ENCODE results near the gene CEP41. TPM values are rescaled to one million over a fixed set of nuclear protein-coding genes. Genes with fewer than 3 reads are reported as not detected.

CEP41 gene
- total and polyA plus RNA-seq, 10 of the 15 experiments (the other 5 are each of a cell fraction or from before 2014, with no cell fraction given), result 11.4 to 43.0 (median 24.7) TPM

- CTCF ChIA-PET, result no interaction called here
- no peak overlapping the region for H3K9ac ChIP-seq (ENCODE audit: control insufficient read depth, insufficient read depth, low read length)
- 65% methylated on average over 17 of the region's 18 CpGs for WGBS (ENCODE audit: insufficient coverage, insufficient replicate concordance, low lambda C conversion rate, missing lambda C conversion rate)
- no peak for TF ChIP-seq ZNF592 (IDR thresholded peaks at IDR 0.05)
- no peak for TF ChIP-seq ZSCAN29 (IDR thresholded peaks at IDR 0.05)
- TF ChIP-seq ETV6 (conservative IDR thresholded peaks at IDR 0.05 in 1 of 2, IDR thresholded peaks at IDR 0.05 in 1 of 2; ENCODE audit: borderline replicate concordance in 1 of 2, low read depth in 1 of 2), result no peak
- no peak for TF ChIP-seq STAT1 (conservative IDR thresholded peaks at IDR 0.05)
- no peak for TF ChIP-seq EP300 (IDR thresholded peaks at IDR 0.05; ENCODE audit: borderline replicate concordance in 1 of 2, control insufficient read depth in 1 of 2, low read depth in 2 of 2, low read length in 2 of 2)
- TF ChIP-seq MTA3 (IDR thresholded peaks at IDR 0.05; ENCODE audit: borderline replicate concordance, low read length), result no peak
- TF ChIP-seq, protein P1, sequence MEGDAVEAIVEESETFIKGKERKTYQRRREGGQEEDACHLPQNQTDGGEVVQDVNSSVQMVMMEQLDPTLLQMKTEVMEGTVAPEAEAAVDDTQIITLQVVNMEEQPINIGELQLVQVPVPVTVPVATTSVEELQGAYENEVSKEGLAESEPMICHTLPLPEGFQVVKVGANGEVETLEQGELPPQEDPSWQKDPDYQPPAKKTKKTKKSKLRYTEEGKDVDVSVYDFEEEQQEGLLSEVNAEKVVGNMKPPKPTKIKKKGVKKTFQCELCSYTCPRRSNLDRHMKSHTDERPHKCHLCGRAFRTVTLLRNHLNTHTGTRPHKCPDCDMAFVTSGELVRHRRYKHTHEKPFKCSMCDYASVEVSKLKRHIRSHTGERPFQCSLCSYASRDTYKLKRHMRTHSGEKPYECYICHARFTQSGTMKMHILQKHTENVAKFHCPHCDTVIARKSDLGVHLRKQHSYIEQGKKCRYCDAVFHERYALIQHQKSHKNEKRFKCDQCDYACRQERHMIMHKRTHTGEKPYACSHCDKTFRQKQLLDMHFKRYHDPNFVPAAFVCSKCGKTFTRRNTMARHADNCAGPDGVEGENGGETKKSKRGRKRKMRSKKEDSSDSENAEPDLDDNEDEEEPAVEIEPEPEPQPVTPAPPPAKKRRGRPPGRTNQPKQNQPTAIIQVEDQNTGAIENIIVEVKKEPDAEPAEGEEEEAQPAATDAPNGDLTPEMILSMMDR (IDR thresholded peaks at IDR 0.05 in 2 of 3, conservative IDR thresholded peaks at IDR 0.05 in 1 of 3; ENCODE audit: control insufficient read depth in 2 of 3, extremely low read depth in 1 of 3, insufficient read depth in 1 of 3, low read depth in 3 of 3, low read length in 3 of 3), result no peak
- TF ChIP-seq, protein P2, sequence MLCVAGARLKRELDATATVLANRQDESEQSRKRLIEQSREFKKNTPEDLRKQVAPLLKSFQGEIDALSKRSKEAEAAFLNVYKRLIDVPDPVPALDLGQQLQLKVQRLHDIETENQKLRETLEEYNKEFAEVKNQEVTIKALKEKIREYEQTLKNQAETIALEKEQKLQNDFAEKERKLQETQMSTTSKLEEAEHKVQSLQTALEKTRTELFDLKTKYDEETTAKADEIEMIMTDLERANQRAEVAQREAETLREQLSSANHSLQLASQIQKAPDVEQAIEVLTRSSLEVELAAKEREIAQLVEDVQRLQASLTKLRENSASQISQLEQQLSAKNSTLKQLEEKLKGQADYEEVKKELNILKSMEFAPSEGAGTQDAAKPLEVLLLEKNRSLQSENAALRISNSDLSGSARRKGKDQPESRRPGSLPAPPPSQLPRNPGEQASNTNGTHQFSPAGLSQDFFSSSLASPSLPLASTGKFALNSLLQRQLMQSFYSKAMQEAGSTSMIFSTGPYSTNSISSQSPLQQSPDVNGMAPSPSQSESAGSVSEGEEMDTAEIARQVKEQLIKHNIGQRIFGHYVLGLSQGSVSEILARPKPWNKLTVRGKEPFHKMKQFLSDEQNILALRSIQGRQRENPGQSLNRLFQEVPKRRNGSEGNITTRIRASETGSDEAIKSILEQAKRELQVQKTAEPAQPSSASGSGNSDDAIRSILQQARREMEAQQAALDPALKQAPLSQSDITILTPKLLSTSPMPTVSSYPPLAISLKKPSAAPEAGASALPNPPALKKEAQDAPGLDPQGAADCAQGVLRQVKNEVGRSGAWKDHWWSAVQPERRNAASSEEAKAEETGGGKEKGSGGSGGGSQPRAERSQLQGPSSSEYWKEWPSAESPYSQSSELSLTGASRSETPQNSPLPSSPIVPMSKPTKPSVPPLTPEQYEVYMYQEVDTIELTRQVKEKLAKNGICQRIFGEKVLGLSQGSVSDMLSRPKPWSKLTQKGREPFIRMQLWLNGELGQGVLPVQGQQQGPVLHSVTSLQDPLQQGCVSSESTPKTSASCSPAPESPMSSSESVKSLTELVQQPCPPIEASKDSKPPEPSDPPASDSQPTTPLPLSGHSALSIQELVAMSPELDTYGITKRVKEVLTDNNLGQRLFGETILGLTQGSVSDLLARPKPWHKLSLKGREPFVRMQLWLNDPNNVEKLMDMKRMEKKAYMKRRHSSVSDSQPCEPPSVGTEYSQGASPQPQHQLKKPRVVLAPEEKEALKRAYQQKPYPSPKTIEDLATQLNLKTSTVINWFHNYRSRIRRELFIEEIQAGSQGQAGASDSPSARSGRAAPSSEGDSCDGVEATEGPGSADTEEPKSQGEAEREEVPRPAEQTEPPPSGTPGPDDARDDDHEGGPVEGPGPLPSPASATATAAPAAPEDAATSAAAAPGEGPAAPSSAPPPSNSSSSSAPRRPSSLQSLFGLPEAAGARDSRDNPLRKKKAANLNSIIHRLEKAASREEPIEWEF (IDR thresholded peaks at IDR 0.05; ENCODE audit: insufficient replicate concordance, low read depth, low read length), result no peak
- TF ChIP-seq SMC3 (IDR thresholded peaks at IDR 0.05; ENCODE audit: borderline replicate concordance, low read length), result no peak
- no peak for TF ChIP-seq MXI1 (IDR thresholded peaks at IDR 0.05; ENCODE audit: low read depth, low read length)
- no peak for TF ChIP-seq RFX5 (IDR thresholded peaks at IDR 0.05; ENCODE audit: low read depth, low read length)
Measured at GRCh38 chr7:130383187-130383980, 57.4 kb downstream of the CEP41 start.

More at GRCh38 chr7:130383187-130383980, 57.4 kb downstream of the CEP41 start:
- RAD21 ChIA-PET (ENCODE audit: unreplicated experiment), result no interaction called here
- Histone ChIP-seq H3K36me3 (ENCODE audit: control insufficient read depth in 2 of 2, insufficient read depth in 2 of 2, low read length in 1 of 2) (no peaks in the 10 kb centered on the region), H3K27ac (ENCODE audit: control insufficient read depth, insufficient read depth) (no peak overlapping the region), H3K79me2 (ENCODE audit: control insufficient read depth, insufficient read depth, low read length) (no peaks in the 10 kb centered on the region), H4K20me1 (ENCODE audit: control insufficient read depth, insufficient read depth) (no peaks in the 10 kb centered on the region), H3K9me3 (replicated peaks; ENCODE audit: control insufficient read depth, insufficient read depth, low read length) (no peaks in the 10 kb centered on the region; the same call in 2 of the 3 replicates), H3K4me3 (no peak overlapping the region), H3K4me1 (ENCODE audit: control insufficient read depth, insufficient read depth, low read length) (no peaks in the 10 kb centered on the region), H3K27me3 (replicated peaks in 1 of 2; ENCODE audit: control insufficient read depth in 2 of 2, insufficient read depth in 2 of 2, low read length in 1 of 2) (no peaks in the 10 kb centered on the region), H3K4me2 (ENCODE audit: control insufficient read depth, insufficient read depth) (no peak overlapping the region), H2AFZ (ENCODE audit: control insufficient read depth, low read depth, low read length) (no peak overlapping the region)
- DNase-seq (ENCODE audit: low read depth, low spot score) (no peak), FAIRE-seq (no peak), ATAC-seq (no peak)
- intact Hi-C loops (cut with micrococcal nuclease; ENCODE audit: unreplicated experiment) (no loop called here), in situ Hi-C loops (cut with MboI) (no loop called here)
- SMC1A ChIA-PET (ENCODE audit: uncharacterized antibody, unreplicated experiment), result no interaction called here
- no TSS peak for BruUV-seq (replicated peaks)
- POLR2A ChIA-PET, result no interaction called here

All from GM12878 (cell line).